ENCODE measurements around the gene NCAPD3.
A peak's percentile ranks its signal among the peaks of the same experiment; 100 is the strongest.
"Not testable (repeated sequence)": the region's sequence is repeated elsewhere in the genome, so short reads cannot be mapped to it uniquely, and the experiment has no call there.

The NCAPD3 gene

GRCh38 chr11:134224710-134225664 lies 1.2 kb upstream of the NCAPD3 start:
- DNase-seq = peak; percentile 42

- DNase-seq = peak; percentile 8
These were observed 646 bp downstream of the NCAPD3 start for GRCh38 chr11:134223121-134223520.

GRCh38 chr11:134216816-134217215 lies 7.0 kb downstream of the NCAPD3 start:
- DNase-seq = no peak

GRCh38 chr11:134215836-134216235 lies 7.9 kb downstream of the NCAPD3 start:
- no peak for DNase-seq

GRCh38 chr11:134207538-134208239 lies 16.1 kb downstream of the NCAPD3 start:
- DNase-seq = peak; percentile 18

- no peak for DNase-seq
These were observed 17.6 kb downstream of the NCAPD3 start for GRCh38 chr11:134206185-134206584.

- no peak for DNase-seq
These were observed 18.0 kb downstream of the NCAPD3 start for GRCh38 chr11:134205729-134206128.

- DNase-seq = no peak
These were observed 21.1 kb downstream of the NCAPD3 start for GRCh38 chr11:134202661-134203060.

- DNase-seq = no peak
These were observed 23.1 kb downstream of the NCAPD3 start for GRCh38 chr11:134200688-134201087.

- no peak for DNase-seq
These were observed 24.2 kb downstream of the NCAPD3 start for GRCh38 chr11:134199531-134199930.

- DNase-seq = no peak
These were observed 27.0 kb downstream of the NCAPD3 start for GRCh38 chr11:134196756-134197155.

- not testable (repeated sequence) for DNase-seq
These were observed 35.7 kb downstream of the NCAPD3 start for GRCh38 chr11:134188092-134188491.

GRCh38 chr11:134181707-134182106 lies 42.1 kb downstream of the NCAPD3 start:
- DNase-seq = peak; percentile 48

GRCh38 chr11:134178032-134178674 lies 45.6 kb downstream of the NCAPD3 start:
- DNase-seq = no peak

- DNase-seq = no peak
These were observed 47.5 kb downstream of the NCAPD3 start for GRCh38 chr11:134176284-134176683.

GRCh38 chr11:134173296-134173695 lies 50.5 kb downstream of the NCAPD3 start:
- no peak for DNase-seq

GRCh38 chr11:134171951-134172350 lies 51.8 kb downstream of the NCAPD3 start:
- DNase-seq = no peak

- DNase-seq = peak; percentile 15
These were observed 52.9 kb downstream of the NCAPD3 start for GRCh38 chr11:134170919-134171281.

GRCh38 chr11:134170177-134170918 lies 53.4 kb downstream of the NCAPD3 start:
- DNase-seq = no peak

GRCh38 chr11:134164490-134165370 lies 59.0 kb downstream of the NCAPD3 start:
- DNase-seq = no peak

- no peak for DNase-seq
These were observed 64.1 kb downstream of the NCAPD3 start for GRCh38 chr11:134159652-134160051.

- DNase-seq = no peak
These were observed 65.7 kb downstream of the NCAPD3 start for GRCh38 chr11:134158023-134158422.

Data from EL (cell line).